ENCODE results near the gene AMD1.

The AMD1 gene

GRCh38 chr6:110944681-110945151 lies 70.1 kb downstream of the AMD1 start:
- H3K4me1 Mint-ChIP-seq = peaks cover 8% of the 10 kb centered on the region
- peak overlapping the region; percentile 59 for H3K4me3 Mint-ChIP-seq
- ATAC-seq = peak; percentile 98
- H3K9me3 Mint-ChIP-seq = no peaks in the 10 kb centered on the region
- no peaks in the 10 kb centered on the region for H3K27me3 Mint-ChIP-seq
- no peaks in the 10 kb centered on the region for H3K36me3 Mint-ChIP-seq
- H3K27ac Mint-ChIP-seq = peak overlapping the region; percentile 83
